ENCODE measurements around the gene OR6V1. TPM values are rescaled to one million over a fixed set of nuclear protein-coding genes. Genes with fewer than 3 reads are reported as not detected.
A peak's percentile ranks its signal among the peaks of the same experiment; 100 is the strongest.

Gene OR6V1
- total and polyA plus RNA-seq, 10 of the 15 experiments (the other 5 are each of a cell fraction or from before 2014, with no cell fraction given), result not detected

DNA sequence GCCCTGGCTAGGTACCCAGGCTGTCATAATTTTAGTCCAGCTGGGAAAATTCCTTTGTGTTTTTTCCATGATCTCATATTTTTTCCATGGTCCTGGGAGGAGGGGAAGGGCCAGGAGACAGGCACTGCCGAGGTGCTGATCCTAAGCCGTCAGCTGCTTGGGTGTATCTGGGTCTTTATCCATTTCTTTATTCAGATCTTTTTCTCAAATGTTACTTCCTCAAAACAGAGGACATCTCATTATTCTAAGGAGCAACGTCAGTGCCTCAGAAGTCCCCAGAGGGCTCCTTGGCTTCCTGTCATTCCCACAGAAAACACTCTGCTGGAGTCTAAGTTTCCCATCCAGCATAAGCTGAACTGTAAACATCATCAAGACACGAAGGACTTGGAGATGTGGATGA is 2.8 kb upstream of the OR6V1 start:
- intact Hi-C loops (cut with micrococcal nuclease; ENCODE audit: unreplicated experiment) (no loop called here), in situ Hi-C loops (cut with MboI) (no loop called here)
- Histone ChIP-seq H3K9me3 (replicated peaks; ENCODE audit: control insufficient read depth, insufficient read depth, low read length) (no peaks in the 10 kb centered on the region), H3K27ac (ENCODE audit: control insufficient read depth, insufficient read depth) (no peak overlapping the region), H3K4me1 (ENCODE audit: control insufficient read depth, insufficient read depth, low read length) (no peaks in the 10 kb centered on the region), H4K20me1 (ENCODE audit: control insufficient read depth, insufficient read depth) (no peaks in the 10 kb centered on the region), H2AFZ (ENCODE audit: control insufficient read depth, low read depth, low read length) (no peak overlapping the region), H3K27me3 (replicated peaks in 1 of 2; ENCODE audit: control insufficient read depth in 2 of 2, insufficient read depth in 2 of 2, low read length in 1 of 2) (no peaks in the 10 kb centered on the region; a peak in 1 of 4 replicates), H3K4me2 (ENCODE audit: control insufficient read depth, insufficient read depth) (no peak overlapping the region), H3K36me3 (ENCODE audit: control insufficient read depth in 2 of 2, insufficient read depth in 2 of 2, low read length in 1 of 2) (no peaks in the 10 kb centered on the region), H3K79me2 (ENCODE audit: control insufficient read depth, insufficient read depth, low read length) (no peaks in the 10 kb centered on the region), H3K9ac (ENCODE audit: control insufficient read depth, insufficient read depth, low read length) (no peak overlapping the region), H3K4me3 (no peak overlapping the region)
- ATAC-seq (no peak), FAIRE-seq (no peak), DNase-seq (ENCODE audit: low read depth, low spot score) (no peak)
- BruUV-seq (replicated peaks), result no TSS peak
- 0% methylated on average over 4 of the region's 4 CpGs for WGBS (ENCODE audit: insufficient coverage, insufficient replicate concordance, low lambda C conversion rate, missing lambda C conversion rate)
- ChIA-PET CTCF (no interaction called here), RAD21 (ENCODE audit: unreplicated experiment) (no interaction called here), SMC1A (ENCODE audit: uncharacterized antibody, unreplicated experiment) (no interaction called here), POLR2A (no interaction called here)
- TF ChIP-seq, protein P1, sequence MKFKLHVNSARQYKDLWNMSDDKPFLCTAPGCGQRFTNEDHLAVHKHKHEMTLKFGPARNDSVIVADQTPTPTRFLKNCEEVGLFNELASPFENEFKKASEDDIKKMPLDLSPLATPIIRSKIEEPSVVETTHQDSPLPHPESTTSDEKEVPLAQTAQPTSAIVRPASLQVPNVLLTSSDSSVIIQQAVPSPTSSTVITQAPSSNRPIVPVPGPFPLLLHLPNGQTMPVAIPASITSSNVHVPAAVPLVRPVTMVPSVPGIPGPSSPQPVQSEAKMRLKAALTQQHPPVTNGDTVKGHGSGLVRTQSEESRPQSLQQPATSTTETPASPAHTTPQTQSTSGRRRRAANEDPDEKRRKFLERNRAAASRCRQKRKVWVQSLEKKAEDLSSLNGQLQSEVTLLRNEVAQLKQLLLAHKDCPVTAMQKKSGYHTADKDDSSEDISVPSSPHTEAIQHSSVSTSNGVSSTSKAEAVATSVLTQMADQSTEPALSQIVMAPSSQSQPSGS (IDR thresholded peaks at IDR 0.05; ENCODE audit: low read length), result no peak
- peak; percentile 25 for TF ChIP-seq MEF2B (IDR thresholded peaks at IDR 0.05; ENCODE audit: partially characterized antibody, poor library complexity, severe bottlenecking)

DNA sequence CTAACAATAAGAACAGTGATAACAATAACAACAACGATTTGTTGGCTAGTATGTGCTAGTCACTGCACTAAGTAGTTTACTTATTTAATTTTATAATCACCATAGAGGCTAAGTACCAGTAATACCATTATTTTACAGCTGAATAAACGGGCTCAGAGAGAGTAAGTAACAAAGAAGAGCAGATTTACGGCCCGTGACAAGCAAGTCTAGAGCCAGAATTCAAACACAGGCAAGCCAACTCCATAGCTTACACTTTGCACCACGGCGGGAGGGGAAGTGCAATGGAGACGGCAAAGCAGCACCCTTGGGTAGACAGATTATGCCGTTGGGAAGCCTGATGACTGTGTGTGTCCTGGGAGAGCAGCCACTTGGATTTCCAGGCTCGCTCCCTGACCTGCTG is 1.2 kb upstream of the OR6V1 start:
- in situ Hi-C loops (cut with MboI) (no loop called here), intact Hi-C loops (cut with micrococcal nuclease; ENCODE audit: unreplicated experiment) (loop anchor here (5.0 kb wide), 1 partner anchor 999 kb away; no protein-coding TSS in a partner anchor)
- H3K36me3 ChIP-seq (ENCODE audit: control insufficient read depth in 2 of 2, insufficient read depth in 2 of 2, low read length in 1 of 2), result no peaks in the 10 kb centered on the region
- TF ChIP-seq EED (IDR thresholded peaks at IDR 0.05; ENCODE audit: low read depth), result no peak
- TF ChIP-seq, protein P2, sequence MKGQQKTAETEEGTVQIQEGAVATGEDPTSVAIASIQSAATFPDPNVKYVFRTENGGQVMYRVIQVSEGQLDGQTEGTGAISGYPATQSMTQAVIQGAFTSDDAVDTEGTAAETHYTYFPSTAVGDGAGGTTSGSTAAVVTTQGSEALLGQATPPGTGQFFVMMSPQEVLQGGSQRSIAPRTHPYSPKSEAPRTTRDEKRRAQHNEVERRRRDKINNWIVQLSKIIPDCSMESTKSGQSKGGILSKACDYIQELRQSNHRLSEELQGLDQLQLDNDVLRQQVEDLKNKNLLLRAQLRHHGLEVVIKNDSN (IDR thresholded peaks at IDR 0.05; ENCODE audit: borderline replicate concordance, extremely low read length, insufficient read depth, low read depth, low read length), result no peak
- TF ChIP-seq, protein P3, sequence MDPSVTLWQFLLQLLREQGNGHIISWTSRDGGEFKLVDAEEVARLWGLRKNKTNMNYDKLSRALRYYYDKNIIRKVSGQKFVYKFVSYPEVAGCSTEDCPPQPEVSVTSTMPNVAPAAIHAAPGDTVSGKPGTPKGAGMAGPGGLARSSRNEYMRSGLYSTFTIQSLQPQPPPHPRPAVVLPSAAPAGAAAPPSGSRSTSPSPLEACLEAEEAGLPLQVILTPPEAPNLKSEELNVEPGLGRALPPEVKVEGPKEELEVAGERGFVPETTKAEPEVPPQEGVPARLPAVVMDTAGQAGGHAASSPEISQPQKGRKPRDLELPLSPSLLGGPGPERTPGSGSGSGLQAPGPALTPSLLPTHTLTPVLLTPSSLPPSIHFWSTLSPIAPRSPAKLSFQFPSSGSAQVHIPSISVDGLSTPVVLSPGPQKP (IDR thresholded peaks at IDR 0.05; ENCODE audit: low read depth, low read length), result no peak
- TF ChIP-seq YBX1 (IDR thresholded peaks at IDR 0.05), result no peak
- TF ChIP-seq, protein P4, sequence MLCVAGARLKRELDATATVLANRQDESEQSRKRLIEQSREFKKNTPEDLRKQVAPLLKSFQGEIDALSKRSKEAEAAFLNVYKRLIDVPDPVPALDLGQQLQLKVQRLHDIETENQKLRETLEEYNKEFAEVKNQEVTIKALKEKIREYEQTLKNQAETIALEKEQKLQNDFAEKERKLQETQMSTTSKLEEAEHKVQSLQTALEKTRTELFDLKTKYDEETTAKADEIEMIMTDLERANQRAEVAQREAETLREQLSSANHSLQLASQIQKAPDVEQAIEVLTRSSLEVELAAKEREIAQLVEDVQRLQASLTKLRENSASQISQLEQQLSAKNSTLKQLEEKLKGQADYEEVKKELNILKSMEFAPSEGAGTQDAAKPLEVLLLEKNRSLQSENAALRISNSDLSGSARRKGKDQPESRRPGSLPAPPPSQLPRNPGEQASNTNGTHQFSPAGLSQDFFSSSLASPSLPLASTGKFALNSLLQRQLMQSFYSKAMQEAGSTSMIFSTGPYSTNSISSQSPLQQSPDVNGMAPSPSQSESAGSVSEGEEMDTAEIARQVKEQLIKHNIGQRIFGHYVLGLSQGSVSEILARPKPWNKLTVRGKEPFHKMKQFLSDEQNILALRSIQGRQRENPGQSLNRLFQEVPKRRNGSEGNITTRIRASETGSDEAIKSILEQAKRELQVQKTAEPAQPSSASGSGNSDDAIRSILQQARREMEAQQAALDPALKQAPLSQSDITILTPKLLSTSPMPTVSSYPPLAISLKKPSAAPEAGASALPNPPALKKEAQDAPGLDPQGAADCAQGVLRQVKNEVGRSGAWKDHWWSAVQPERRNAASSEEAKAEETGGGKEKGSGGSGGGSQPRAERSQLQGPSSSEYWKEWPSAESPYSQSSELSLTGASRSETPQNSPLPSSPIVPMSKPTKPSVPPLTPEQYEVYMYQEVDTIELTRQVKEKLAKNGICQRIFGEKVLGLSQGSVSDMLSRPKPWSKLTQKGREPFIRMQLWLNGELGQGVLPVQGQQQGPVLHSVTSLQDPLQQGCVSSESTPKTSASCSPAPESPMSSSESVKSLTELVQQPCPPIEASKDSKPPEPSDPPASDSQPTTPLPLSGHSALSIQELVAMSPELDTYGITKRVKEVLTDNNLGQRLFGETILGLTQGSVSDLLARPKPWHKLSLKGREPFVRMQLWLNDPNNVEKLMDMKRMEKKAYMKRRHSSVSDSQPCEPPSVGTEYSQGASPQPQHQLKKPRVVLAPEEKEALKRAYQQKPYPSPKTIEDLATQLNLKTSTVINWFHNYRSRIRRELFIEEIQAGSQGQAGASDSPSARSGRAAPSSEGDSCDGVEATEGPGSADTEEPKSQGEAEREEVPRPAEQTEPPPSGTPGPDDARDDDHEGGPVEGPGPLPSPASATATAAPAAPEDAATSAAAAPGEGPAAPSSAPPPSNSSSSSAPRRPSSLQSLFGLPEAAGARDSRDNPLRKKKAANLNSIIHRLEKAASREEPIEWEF (IDR thresholded peaks at IDR 0.05; ENCODE audit: insufficient replicate concordance, low read depth, low read length), result no peak
- FAIRE-seq (no peak), DNase-seq (ENCODE audit: low read depth, low spot score) (no peak), ATAC-seq (no peak)
- H3K4me1 ChIP-seq (ENCODE audit: control insufficient read depth, insufficient read depth, low read length), result no peaks in the 10 kb centered on the region
- no peaks in the 10 kb centered on the region for H3K79me2 ChIP-seq (ENCODE audit: control insufficient read depth, insufficient read depth, low read length)
- no peak overlapping the region for H3K9ac ChIP-seq (ENCODE audit: control insufficient read depth, insufficient read depth, low read length)
- no peak overlapping the region for H3K4me3 ChIP-seq
- no peak overlapping the region for H3K4me2 ChIP-seq (ENCODE audit: control insufficient read depth, insufficient read depth)
- no peaks in the 10 kb centered on the region for H4K20me1 ChIP-seq (ENCODE audit: control insufficient read depth, insufficient read depth)
- RAD21 ChIA-PET (ENCODE audit: unreplicated experiment), result no interaction called here
- WGBS (ENCODE audit: insufficient coverage, insufficient replicate concordance, low lambda C conversion rate, missing lambda C conversion rate), result 31% methylated on average over 9 of the region's 9 CpGs
- no peaks in the 10 kb centered on the region for H3K9me3 ChIP-seq (replicated peaks; ENCODE audit: control insufficient read depth, insufficient read depth, low read length)
- no peak overlapping the region for H3K27ac ChIP-seq (ENCODE audit: control insufficient read depth, insufficient read depth)
- CTCF ChIA-PET, result interaction anchor here (1.3 kb wide), 1 partner anchor 164 kb away, joined by 5 read pairs; no protein-coding TSS in a partner anchor
- no TSS peak for BruUV-seq (replicated peaks)
- H3K27me3 ChIP-seq (replicated peaks in 1 of 2; ENCODE audit: control insufficient read depth in 2 of 2, insufficient read depth in 2 of 2, low read length in 1 of 2), result no peaks in the 10 kb centered on the region; a peak in 1 of 4 replicates
- POLR2A ChIA-PET, result no interaction called here
- H2AFZ ChIP-seq (ENCODE audit: control insufficient read depth, low read depth, low read length), result no peak overlapping the region
- SMC1A ChIA-PET (ENCODE audit: uncharacterized antibody, unreplicated experiment), result no interaction called here
